MM.1S (cell line): Measurements from ENCODE around the gene TRIM44.

ENCODE experiments used
- DNase-seq: peaks from one replicate; pipeline ENCODE4 v3.0.0-alpha.2; 2015
- H2AFZ ChIP-seq: fragments of 300-600 bp; sonication (generic); 2 replicates; pipeline ENCODE4 v1.6.0; 2016; ENCODE audit warnings: antibody characterized with exemption, low read length
- H3F3A ChIP-seq: fragments of 300-600 bp; sonication (generic); 2 replicates; pipeline ENCODE4 v1.6.1; 2016; ENCODE audit warnings: mild to moderate bottlenecking, antibody characterized with exemption, low read length, moderate library complexity, mixed read lengths; ENCODE audit not compliant: insufficient read depth
- H3K27ac ChIP-seq: fragments of 300-600 bp; sonication (generic); 2 replicates; pipeline ENCODE4 v1.5.1; 2016; ENCODE audit warnings: mild to moderate bottlenecking, low read length
- H3K27me3 ChIP-seq: fragments of 300-600 bp; sonication (generic); replicated peaks from 2 replicates; pipeline ENCODE4 v1.6.0; 2016; ENCODE audit warnings: low read length; ENCODE audit not compliant: insufficient read depth
- H3K36me3 ChIP-seq: fragments of 300-600 bp; sonication (generic); replicated peaks from 2 replicates; pipeline ENCODE4 v1.6.1; 2016; ENCODE audit warnings: mild to moderate bottlenecking, low read length, mixed read lengths; ENCODE audit not compliant: insufficient read depth
- H3K4me1 ChIP-seq: fragments of 300-600 bp; sonication (generic); 2 replicates; pipeline ENCODE4 v1.6.1; 2016; ENCODE audit warnings: low read length, mixed read lengths
- H3K4me2 ChIP-seq: fragments of 300-600 bp; sonication (generic); 2 replicates; pipeline ENCODE4 v1.6.0; 2016; ENCODE audit warnings: low read depth, low read length
- H3K4me3 ChIP-seq: fragments of 300-600 bp; sonication (generic); 2 replicates; pipeline ENCODE4 v1.5.1; 2016; ENCODE audit warnings: low read length, mixed read lengths
- H3K79me2 ChIP-seq: fragments of 300-600 bp; sonication (generic); 2 replicates; pipeline ENCODE4 v1.6.1; 2016; ENCODE audit warnings: mixed run types, low read length, mixed read lengths
- H3K9ac ChIP-seq: fragments of 300-600 bp; sonication (generic); 2 replicates; pipeline ENCODE4 v1.6.1; 2016; ENCODE audit warnings: low read length, mixed read lengths
- H3K9me2 ChIP-seq: fragments of 300-600 bp; sonication (generic); replicated peaks from 2 replicates; pipeline ENCODE4 v1.6.1; 2016; ENCODE audit warnings: mild to moderate bottlenecking, low read length, mixed read lengths; ENCODE audit not compliant: insufficient read depth
- H3K9me3 ChIP-seq: fragments of 300-600 bp; sonication (generic); replicated peaks from 2 replicates; pipeline ENCODE4 v1.6.1; 2016; ENCODE audit warnings: mild to moderate bottlenecking, low read length, mixed read lengths; ENCODE audit not compliant: insufficient read depth
- H4K20me1 ChIP-seq: fragments of 300-600 bp; sonication (generic); 2 replicates; pipeline ENCODE4 v1.6.1; 2016; ENCODE audit warnings: mild to moderate bottlenecking, low read length, moderate library complexity, mixed read lengths; ENCODE audit not compliant: insufficient read depth
- EZH2 ChIP-seq: fragments of 300-600 bp; sonication (generic); optimal IDR thresholded peaks from 2 replicates; pipeline ENCODE3; 2017; ENCODE audit warnings: low read depth, mild to moderate bottlenecking, antibody characterized with exemption, low read length, mixed read lengths
- EZH2phosphoT487 ChIP-seq: fragments of 300-600 bp; sonication (generic); IDR thresholded peaks from 2 replicates; pipeline ENCODE4 v1.6.1; 2018; ENCODE audit warnings: antibody characterized with exemption, low read length
- TF ChIP-seq, protein P1 (sequence below): fragments of 300-600 bp; sonication (generic); IDR thresholded peaks from 2 replicates; pipeline ENCODE4 v1.5.1; 2016; ENCODE audit warnings: antibody characterized with exemption, low read length, mixed read lengths

The TRIM44 gene

GRCh38 chr11:35799655-35800054 is 137.1 kb downstream of the TRIM44 start:
- H3K79me2 ChIP-seq: no peaks in the 10 kb centered on the region
- no peak for DNase-seq

GRCh38 chr11:35800970-35801953 is 138.7 kb downstream of the TRIM44 start:
- no peaks in the 10 kb centered on the region for H3K36me3 ChIP-seq
- H3K9ac ChIP-seq: no peak overlapping the region
- no peak overlapping the region for H3K4me3 ChIP-seq

More at GRCh38 chr11:35799655-35800054, 137.1 kb downstream of the TRIM44 start:
- no peaks in the 10 kb centered on the region for H3K36me3 ChIP-seq
- no peak overlapping the region for H2AFZ ChIP-seq
- H3K27ac ChIP-seq: no peak overlapping the region
- H3K4me3 ChIP-seq: no peak overlapping the region
- H3K9me3 ChIP-seq: no peaks in the 10 kb centered on the region
- H3K9me2 ChIP-seq: no peaks in the 10 kb centered on the region
- no peak overlapping the region for H3K4me2 ChIP-seq
- no peaks in the 10 kb centered on the region for H3K4me1 ChIP-seq
- H3K27me3 ChIP-seq: no peaks in the 10 kb centered on the region
- H4K20me1 ChIP-seq: no peaks in the 10 kb centered on the region
- no peaks in the 10 kb centered on the region for H3F3A ChIP-seq
- no peak overlapping the region for H3K9ac ChIP-seq
- TF ChIP-seq EZH2phosphoT487 (no peak), EZH2 (no peak)
- TF ChIP-seq, protein P1, sequence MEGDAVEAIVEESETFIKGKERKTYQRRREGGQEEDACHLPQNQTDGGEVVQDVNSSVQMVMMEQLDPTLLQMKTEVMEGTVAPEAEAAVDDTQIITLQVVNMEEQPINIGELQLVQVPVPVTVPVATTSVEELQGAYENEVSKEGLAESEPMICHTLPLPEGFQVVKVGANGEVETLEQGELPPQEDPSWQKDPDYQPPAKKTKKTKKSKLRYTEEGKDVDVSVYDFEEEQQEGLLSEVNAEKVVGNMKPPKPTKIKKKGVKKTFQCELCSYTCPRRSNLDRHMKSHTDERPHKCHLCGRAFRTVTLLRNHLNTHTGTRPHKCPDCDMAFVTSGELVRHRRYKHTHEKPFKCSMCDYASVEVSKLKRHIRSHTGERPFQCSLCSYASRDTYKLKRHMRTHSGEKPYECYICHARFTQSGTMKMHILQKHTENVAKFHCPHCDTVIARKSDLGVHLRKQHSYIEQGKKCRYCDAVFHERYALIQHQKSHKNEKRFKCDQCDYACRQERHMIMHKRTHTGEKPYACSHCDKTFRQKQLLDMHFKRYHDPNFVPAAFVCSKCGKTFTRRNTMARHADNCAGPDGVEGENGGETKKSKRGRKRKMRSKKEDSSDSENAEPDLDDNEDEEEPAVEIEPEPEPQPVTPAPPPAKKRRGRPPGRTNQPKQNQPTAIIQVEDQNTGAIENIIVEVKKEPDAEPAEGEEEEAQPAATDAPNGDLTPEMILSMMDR: 0 out of 2 replicates have a peak, but pooled peaks have one; percentile 12

GRCh38 chr11:35802221-35802620 is 139.6 kb downstream of the TRIM44 start:
- no peaks in the 10 kb centered on the region for H4K20me1 ChIP-seq
- no peak overlapping the region for H3K9ac ChIP-seq
- H3K79me2 ChIP-seq: no peaks in the 10 kb centered on the region
- no peaks in the 10 kb centered on the region for H3K27me3 ChIP-seq
- TF ChIP-seq EZH2phosphoT487 (no peak), EZH2 (no peak)
- TF ChIP-seq, protein P1: no peak
- H3K27ac ChIP-seq: no peak overlapping the region
- H3K4me2 ChIP-seq: no peak overlapping the region
- no peak overlapping the region for H3K4me3 ChIP-seq
- no peaks in the 10 kb centered on the region for H3K36me3 ChIP-seq
- no peaks in the 10 kb centered on the region for H3K4me1 ChIP-seq
- no peak for DNase-seq
- H3K9me2 ChIP-seq: no peaks in the 10 kb centered on the region
- no peaks in the 10 kb centered on the region for H3K9me3 ChIP-seq
- H2AFZ ChIP-seq: no peak overlapping the region
- H3F3A ChIP-seq: no peaks in the 10 kb centered on the region

More at GRCh38 chr11:35800970-35801953, 138.7 kb downstream of the TRIM44 start:
- H3F3A ChIP-seq: no peaks in the 10 kb centered on the region
- no peaks in the 10 kb centered on the region for H3K27me3 ChIP-seq
- DNase-seq: no peak
- TF ChIP-seq EZH2phosphoT487 (no peak), EZH2 (no peak)
- TF ChIP-seq, protein P1: no peak
- H4K20me1 ChIP-seq: no peaks in the 10 kb centered on the region
- H3K9me2 ChIP-seq: no peaks in the 10 kb centered on the region
- no peaks in the 10 kb centered on the region for H3K4me1 ChIP-seq
- H2AFZ ChIP-seq: no peak overlapping the region
- no peak overlapping the region for H3K4me2 ChIP-seq
- no peaks in the 10 kb centered on the region for H3K9me3 ChIP-seq
- no peaks in the 10 kb centered on the region for H3K79me2 ChIP-seq
- no peak overlapping the region for H3K27ac ChIP-seq
